T-helper 22 cell (primary cell): ENCODE data around the gene LRRIQ3.
"Not testable (repeated sequence)": the region's sequence is repeated elsewhere in the genome, so short reads cannot be mapped to it uniquely, and the experiment has no call there.

Experiments used
- DNase-seq: peaks from one replicate; pipeline ENCODE4 v3.0.0-alpha.2; 2020; ENCODE audit warnings: low read depth

The LRRIQ3 gene, protein sequence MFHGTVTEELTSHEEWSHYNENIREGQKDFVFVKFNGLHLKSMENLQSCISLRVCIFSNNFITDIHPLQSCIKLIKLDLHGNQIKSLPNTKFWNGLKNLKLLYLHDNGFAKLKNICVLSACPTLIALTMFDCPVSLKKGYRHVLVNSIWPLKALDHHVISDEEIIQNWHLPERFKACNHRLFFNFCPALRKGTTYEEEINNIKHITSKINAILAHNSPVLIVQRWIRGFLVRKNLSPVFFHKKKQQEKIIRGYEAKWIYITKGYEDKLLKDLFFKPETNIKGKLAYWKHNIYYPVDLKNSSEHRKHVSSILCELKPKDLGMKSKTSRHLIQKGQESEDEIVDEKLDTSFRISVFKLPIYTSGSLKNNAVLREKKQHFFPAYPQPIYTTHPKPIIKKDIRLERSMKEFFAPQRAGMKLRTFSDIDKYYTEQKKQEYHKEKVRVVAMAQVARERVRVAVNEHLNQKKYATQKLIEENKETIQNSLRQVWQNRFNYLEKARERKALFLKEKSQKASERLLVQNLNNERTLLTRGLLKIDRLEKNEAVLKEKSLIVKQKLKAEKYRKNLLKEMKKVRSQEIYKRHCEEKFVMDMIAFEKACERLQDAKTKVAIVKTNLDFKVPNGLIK

DNA sequence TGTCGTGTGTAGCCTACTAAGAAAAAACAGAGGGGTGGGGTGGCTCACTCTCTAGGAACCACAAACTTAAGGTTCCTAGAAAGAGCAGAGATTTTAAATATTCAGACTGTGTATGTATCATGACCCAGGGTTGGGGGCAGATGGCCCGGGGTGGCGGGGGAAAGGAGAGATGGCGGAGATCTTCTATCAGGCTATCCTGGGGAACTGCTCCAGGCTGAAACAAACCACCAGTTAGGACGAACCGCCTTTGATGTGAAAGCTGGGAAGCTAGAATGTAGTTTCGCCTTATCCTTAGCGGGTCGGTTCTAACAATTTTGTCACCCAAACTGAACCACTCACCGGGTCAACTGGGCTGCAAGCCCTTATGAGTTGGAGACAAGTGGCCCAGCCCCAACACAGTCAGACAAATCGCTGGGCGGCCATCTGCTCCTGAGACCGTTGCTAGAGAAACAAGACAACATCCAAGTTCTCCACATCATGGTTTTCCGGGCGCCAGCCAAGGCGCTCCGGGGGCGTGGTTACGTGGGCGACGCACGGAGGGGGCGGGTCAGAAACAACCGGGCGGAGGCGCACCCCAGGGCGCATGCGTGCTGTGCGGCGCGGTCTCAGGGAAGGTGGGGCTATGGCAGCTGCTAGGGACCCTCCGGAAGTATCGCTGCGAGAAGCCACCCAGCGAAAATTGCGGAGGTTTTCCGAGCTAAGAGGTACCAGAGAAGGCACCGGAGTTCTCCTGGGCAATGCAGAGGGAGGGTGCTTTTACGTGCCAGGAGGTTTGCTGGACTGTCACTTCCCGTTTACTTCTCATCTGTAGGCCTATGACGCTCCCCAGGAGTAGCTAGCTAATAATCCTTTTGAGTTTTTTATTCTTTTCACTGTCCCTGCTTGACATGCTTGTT is at the start of gene LRRIQ3, which contains the start of gene FPGT:
TSS of gene LRRIQ3 (minus strand) at position 520 of the 896 bp plus-strand sequence. CDS start 14,492 bp downstream, outside the sequence.
TSS of gene FPGT (plus strand) at position 586 of the 896 bp plus-strand sequence. CDS start at position 623, 37 bp downstream.
- DNase-seq = peak; percentile 90

DNA sequence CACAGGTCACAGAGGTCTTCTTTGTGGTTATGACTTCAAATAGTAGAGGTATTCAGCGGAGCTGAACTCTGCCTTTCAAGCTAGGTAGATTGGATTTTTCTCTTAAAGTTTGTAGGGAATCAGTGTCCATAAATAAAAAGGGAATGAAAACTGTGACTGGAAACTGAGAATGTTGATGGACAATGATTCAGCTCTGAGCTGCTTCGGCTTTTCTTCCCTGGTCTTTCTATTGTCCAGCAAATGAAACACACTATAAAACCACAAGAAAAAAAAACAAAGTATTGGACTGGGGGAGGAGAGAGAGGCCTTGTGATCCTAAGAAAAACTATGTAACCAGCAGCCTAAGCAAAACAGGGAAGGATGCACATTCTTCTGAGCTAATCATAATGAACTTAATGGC is 48.3 kb upstream of the LRRIQ3 start:
- no peak for DNase-seq

DNA sequence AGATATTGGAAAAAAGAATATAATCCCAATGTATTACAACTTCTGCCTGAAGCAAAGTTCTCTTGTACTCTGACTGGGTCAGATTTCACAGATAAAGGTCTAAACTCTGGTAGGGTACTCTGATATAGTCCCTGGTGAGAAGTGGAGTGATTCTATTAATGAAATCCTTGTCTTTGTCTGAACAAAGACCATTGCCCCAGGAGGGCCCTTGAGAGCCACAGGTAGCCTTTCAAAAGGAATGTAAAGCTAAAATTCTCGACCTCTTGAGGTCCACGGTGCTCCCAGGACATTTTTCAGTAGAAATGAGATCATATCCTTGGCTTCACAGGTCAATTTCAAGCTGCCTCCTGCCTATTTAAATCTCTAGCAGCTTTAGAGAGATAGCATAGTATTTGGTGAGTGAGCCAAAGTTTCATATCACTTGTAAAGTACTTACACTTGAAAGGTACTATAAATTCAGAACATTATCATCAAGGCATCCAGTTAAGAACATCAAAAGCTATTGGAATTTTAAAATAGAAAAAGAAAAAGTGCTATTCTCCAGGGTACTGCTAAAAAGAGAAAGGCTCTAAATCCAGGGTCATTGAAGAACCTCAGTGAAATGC is 47.3 kb upstream of the LRRIQ3 start:
- DNase-seq = no peak

DNA sequence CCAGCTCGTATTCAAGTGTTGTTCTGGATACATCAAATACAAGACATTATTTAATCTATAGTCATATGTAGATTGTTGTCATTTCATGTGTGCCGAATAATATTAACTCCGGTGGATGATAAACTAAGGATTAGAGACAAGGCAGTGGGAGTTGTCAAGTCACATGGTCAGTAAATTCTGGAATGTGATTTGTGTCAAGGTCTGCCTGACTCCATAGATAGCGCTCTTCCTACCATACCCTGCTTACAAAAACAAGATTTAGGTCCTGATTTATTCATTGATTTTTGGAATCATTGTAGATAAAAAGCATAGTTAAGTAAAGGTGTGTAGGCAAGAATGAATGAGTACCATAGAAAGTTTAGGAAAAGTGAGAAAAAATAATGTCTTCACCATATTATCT is 39.8 kb upstream of the LRRIQ3 start:
- no peak for DNase-seq

DNA sequence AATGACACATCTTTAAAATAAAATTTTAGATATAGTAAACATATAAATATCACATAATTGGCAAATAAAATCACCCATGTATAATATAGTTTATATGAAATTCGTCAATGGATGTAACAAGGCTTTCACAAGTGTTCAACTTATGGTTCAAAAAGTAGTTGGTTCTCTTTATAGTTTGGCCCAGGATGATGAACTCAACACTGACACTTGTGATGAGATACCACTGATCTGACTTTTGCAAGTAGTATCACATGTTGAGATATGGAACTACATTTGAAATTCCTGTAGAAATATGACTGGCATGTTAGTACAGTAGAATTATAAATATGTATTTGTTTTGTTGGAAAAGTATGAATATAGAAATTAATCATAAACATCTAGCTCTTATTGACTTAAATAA is 39.1 kb upstream of the LRRIQ3 start:
- DNase-seq = no peak

DNA sequence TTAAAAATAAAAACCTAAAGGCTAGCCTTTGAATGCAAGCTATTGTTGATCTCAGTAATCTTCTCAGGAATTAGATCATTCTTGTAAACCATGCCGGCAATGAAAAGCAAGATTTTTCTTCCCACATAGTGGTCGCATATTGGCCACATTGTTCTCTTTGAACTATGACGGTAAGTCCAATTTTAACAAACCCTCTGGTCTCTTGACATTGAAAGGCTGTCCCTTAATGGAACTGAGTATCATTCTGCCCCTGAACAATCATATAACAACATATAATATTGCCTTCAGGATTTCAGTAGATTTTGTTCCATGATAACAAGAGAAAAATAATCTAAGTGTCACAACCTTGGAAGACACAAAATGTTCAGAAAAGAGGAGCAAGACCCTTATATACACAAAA is 38.5 kb upstream of the LRRIQ3 start:
- no peak for DNase-seq

DNA sequence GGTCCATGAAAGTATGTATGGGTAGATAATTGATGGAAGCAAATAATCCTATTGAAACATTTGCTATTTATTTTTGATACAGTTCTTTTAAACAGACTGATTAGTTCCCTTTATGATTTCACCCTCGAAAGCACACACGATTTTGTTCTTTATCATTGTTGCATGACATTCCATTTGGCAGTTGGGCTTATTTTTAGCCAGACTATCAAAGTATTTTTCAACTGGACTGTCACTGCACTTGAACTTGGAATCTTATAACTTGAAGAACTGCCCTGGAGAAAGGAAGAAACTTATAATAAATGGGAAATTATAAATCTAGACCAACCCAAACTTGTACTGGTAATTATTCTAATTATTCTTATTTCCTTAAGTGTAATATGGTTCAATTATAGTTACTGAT is 37.2 kb upstream of the LRRIQ3 start, which contains the start of gene TNNI3K:
TSS of gene TNNI3K (plus strand) at position 235 of the 400 bp plus-strand sequence. CDS start at position 300, 65 bp downstream.
- no peak for DNase-seq

DNA sequence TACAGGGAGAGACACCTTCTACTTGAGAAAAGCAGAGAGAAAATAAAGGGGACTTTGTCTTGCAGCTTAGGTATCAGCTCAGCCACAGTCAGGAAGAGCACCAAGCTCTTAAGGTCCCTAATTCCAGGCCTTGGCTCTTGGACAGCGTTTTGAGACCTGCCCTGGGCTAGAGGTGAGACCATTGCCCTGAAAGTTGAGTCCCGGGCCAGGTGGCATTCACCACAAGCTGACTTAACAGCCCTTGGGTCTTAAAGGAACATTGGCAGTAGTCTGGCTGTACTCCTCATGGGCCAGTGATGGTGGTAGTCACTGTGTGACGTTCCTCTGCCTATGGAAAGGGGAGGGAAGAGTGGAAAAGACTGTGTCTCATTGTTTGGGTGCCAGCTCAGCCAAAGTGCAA is 25.5 kb upstream of the LRRIQ3 start:
- DNase-seq = no peak

DNA sequence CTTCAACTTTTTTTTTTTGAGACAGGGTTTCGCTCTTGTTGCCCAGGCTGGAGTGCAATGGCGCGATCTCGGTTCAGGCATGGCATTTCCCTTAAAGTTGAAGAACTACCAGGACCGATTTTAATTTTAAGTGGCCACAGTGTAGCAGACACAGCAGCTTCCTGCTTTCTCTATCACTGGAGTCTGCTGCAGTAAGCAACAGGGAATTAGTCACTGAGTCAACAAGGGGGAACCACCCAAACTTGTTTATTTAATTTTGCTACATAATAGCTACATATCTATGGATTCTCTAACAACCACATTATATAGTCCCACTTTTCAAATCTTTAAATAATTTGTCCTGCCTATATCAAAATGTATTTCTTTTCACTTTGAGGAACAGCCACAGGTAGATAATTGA is 24.7 kb upstream of the LRRIQ3 start:
- DNase-seq = no peak

DNA sequence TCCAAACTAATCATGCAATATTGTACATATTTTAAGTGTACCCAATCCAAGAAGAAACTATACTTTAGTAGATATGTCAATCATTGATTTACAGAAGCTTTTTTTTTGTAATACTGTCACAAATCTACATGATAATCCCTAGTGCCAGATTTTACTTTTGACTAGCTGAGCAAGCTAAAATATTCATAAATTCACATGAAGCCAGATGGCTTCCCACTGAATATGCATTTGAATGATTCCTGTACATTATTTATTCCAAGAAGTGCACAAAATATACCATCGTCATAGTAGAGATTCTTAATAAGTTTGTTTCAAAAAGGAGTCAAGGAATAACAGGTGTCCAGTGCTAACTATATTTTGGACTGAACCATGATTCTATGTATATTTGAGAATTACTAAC is 17.3 kb upstream of the LRRIQ3 start:
- DNase-seq = no peak

DNA sequence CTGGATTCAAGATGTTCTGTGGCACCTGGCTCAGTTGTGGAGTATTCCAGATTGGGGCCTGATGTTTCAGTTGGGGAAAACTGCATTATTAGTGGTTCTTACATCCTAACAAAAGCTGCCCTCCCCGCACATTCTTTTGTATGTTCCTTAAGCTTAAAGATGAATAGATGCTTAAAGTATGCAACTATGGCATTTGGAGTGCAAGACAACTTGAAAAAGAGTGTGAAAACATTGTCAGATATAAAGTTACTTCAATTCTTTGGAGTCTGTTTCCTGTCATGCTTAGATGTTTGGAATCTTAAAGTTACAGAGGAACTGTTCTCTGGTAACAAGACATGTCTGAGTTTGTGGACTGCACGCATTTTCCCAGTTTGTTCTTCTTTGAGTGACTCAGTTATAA is 7.3 kb upstream of the LRRIQ3 start:
- DNase-seq = no peak

DNA sequence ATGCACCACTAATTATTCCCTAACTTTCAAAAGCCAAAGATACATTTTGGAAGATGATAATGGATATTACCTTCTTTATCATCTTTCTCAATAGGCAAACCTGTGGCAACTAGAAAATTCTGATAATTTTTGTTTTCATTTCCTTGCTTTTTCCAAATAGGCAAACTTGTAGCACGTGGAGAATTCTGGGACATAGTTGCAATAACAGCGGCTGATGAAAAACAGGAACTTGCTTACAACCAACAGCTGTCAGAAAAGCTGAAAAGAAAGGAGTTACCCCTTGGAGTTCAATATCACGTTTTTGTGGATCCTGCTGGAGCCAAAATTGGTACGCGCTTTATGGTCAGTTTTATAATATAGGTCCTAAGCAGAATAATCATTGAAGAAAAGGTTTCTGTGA is 1.5 kb upstream of the LRRIQ3 start:
- DNase-seq = no peak

DNA sequence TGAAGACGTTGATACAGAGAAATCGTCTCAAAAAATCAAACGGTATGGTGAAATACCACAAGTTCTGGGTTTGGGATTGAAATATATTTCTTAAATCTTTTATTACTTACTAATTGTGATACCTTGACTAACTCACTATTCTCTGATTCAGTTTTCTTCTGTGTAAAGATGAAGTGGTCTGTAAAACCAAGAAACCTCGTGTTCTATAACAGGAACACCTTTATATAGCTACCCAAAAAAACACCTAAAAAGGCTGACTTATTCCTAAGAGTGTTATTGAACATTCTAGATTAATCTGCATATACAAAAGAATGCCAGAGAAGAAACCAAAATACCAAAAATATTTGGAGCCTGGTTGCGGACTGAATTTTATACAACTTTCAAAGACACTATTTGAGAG is 721 bp downstream of the LRRIQ3 start:
- no peak for DNase-seq

DNA sequence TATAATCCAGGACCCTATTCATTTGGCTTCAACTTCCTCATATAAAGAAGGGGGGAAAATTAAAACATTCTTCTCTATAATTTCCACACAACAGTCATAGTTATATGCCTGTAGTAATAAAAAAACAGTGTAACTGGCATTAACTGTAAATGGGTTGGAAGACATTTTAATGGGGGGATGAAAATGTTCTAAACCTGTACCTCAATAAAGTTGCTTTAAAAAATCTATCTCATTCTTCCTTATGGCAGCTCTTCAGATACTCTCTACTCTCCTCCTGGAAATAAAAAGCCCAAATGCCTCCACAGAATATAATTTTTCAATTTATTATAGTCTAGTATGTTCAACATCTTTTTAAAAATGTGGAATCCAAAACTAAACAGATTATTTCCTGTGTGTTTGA is 2.6 kb downstream of the LRRIQ3 start:
- no peak for DNase-seq

DNA sequence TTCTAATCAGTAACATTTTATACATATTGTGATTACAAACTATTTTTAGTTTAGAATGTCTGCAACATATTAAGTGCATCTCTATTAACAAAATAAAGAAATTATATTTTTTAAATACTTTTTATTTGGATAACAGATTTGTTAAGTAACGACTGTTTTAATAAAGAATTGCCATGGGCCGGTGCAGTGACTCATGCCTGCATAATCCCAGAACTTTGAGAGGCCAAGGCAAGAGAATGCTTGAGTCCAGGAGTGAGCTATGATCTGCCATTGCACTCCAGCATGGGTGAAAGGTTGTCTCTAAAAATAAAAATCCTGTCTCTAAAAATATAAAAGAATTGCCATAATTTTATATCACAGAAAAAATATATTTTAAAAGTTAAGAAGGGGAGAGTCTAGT is 4.1 kb downstream of the LRRIQ3 start:
- DNase-seq = no peak

DNA sequence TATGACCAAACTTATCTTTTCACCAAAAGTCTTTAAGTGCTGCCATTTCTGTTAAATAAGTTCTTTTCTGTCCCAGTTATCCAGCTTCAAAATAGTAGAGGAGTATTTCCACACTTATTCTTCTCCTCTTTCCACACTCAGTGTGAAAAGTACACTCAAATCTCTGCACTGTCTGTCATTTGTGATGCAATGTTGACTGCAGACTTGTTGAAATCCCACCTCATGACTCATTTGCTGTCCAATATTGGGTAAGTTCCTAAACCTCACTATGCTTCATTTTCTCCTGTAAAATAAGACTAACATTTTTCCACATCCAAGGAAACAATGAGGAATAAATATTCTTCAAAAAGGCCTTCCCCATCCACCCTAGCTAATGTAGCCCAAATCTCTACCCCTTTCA is 17.5 kb downstream of the LRRIQ3 start:
- DNase-seq = no peak

DNA sequence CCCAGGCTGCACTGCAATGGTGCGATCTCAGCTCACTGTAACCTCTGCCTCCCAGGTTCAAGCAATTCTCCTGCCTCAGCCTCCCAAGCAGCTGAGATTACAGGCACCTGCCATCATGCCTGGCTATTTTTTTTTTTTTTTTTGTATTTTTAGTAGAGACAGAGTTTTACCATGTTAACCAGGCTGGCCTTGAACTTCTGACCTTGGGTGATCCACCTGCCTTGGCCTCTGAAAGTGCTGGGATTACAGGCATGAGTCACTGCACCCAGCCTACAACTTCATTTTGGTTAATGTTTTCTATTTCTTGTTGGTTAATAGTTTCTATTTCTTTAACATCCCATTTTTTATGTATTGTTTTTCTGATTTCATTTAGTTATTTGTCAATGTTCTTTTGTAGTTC is 23.6 kb downstream of the LRRIQ3 start:
- DNase-seq = not testable (repeated sequence)

DNA sequence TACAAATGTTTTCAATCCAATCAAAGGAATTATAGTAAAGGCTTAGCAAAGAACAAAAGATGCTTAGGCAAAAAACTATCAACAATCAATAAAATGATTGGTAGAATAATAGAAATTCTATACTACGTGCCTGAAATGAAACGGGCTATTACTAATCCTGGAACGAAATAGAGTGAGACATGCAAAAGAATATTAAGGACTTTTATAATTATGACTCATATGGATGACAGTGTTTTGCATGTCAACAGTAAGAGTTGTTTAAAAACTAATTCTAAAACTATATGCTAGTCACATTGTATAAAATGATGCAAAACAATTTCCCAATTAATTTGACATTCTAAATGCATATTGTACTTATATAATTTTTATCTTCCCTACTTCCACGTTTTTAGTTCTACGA is 35.6 kb downstream of the LRRIQ3 start:
- DNase-seq = no peak

DNA sequence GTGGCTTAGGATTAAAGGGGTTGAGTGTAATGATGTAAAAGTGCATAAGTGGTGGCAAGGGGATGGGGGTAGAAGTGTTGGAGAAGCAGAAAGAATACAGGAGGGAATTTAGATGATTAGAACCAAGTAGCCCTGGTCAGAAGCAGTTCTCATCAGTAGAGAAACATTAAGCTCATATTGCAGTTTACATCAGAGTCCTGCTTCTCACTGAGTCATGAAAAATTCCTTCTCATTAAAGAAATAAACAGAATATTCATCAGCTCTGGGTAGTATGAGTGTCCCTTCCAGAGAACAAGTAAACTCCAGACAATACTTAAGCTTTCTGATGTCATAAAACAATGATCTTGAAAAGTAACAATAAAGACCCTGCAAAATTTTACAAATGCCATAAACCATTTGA is 36.5 kb downstream of the LRRIQ3 start:
- no peak for DNase-seq

DNA sequence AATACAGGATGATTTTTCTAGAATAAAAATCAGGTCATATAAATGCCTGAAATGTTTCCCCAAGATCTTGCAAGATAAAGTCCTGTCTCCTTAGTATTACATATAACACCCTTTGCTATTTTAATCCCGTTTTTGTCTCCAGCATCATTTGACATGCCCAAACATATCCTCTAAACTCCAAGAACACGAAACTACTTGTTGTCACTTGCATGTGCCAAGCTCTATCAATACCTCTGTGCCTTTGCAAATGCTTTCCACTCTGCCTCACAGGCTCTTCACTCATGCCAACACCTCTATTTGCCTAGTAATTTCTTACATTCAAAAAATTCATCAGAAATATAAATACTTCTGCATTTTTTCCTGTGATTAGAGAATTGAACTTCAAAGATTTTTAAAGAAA is 37.9 kb downstream of the LRRIQ3 start:
- no peak for DNase-seq

DNA sequence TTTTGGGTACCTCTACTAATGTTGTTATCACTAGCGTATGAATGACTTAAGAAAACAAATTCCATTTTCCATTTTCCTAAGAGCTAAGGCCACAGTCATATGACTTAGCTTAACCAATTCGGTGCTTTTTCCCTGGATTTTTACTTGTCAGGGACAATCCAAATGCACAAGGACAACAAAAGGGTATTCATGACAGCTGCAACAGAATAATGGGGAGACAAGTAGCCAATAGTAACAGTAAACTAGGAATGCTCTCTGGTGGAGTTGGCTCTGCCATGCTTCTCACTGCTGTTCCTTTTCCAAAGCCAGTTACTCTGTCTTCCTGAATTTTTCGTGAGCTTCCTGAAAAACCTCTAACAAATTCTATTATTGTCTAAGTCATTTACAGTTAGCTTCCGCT is 52.9 kb downstream of the LRRIQ3 start:
- no peak for DNase-seq

DNA sequence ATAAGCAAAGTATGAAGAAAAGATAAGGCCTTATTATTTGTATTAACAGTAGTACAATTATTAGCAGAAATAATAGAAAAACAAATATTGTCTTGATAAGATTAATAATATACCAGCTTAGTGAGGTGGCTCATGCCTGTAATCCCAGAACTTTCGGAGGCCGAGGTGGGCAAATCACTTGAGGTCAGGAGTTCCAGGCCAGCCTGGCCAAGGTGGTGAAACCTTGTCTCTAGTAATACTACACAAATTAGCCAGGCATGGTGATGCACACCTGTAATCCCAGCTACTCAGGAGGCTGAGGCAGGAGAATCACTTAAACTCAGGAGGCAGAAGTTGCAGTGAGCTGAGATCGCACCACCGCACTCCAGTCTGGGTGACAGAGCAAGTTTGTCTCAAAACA is 80.6 kb downstream of the LRRIQ3 start:
- not testable (repeated sequence) for DNase-seq
